Stimulated activated naive CD4-positive, alpha-beta T cell (primary cell): ENCODE measurements around the gene BRD7.
A peak's percentile ranks its signal among the peaks of the same experiment; 100 is the strongest.

Experiments used
- DNase-seq, 6 experiments: peaks; one replicate each; lab custom pipeline; 2025; lab: John Stamatoyannopoulos, UW

BRD7 gene

DNA sequence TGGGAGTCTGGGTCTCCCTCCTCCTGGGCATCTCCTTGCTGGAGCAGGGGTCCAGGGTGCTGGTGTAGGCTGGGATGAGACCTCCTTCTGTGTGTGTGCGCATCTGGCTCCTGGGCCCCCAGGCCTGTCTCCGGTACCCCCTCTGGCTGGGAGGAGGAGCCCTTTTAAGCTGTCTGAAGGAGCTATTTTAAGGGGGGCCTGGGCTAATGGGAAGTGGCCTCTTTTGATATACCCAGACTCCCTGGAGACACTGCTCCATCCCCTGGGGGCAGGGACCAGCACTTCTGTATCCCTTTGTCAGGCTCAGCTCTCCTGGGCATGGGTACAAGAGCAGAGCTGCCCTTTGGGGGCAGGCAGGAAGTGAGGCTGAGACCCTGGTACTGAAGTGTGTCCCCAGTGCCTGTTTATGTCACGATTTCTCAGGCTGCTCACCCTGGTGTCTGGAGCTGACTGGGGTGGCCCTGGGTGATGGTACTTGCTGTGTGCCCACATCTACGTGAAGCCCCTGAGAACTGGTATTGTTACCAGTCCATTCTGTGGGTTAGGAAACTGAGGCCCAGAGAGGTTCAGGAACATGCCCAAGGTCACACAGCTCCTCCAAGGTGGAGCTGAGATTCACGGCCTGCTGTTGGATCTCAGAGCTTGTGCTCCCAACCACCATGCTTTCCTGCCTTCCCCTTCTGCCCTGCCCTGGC is 96.0 kb downstream of the BRD7 start:
- no peak for DNase-seq

- no peak for DNase-seq
These were observed 96.6 kb downstream of the BRD7 start for GRCh38 chr16:50272111-50272571.

DNA sequence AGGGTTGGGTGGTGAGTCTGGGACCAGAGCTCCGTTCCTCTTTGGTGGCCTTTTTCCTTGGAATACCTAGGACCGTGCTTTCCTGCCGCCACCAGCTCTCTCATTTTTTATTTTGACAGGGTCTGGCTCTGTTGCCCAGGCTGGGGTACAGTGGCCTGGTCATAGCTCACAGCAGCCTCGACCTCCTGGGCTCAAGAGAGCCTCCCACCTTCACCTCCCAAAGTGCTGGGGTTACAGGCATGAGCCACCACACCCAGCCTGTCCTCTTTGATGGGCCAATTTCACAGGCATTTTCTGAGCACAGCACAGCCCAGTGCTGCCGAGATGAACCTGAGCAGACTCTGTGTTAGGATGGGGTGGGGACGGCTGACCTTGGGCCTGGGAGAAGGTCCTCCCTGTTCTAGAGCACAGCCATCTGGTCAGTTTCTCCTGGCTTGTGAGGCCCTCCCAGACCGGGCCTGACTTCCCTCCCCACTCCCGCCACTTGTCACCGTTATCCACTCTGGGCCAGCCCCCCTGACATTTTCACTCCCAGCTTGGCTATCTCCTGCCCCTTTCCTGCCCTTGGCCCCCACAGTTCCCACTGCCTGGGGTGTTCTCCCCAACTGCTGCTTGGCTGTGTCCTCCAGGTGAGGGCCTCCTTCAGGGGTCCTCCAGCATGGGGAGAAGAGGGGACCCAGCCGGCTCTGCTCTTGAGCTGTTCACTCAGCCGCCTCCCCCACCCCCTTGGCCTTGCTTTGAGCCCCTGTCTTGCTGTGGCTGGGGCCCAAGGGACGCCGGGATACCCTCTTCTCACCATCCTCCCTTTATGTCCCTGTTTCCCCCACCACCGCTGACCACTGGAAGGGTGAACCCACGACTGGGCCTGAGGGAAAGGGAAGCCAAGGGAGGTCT is 97.4 kb downstream of the BRD7 start:
- no peak for DNase-seq

DNA sequence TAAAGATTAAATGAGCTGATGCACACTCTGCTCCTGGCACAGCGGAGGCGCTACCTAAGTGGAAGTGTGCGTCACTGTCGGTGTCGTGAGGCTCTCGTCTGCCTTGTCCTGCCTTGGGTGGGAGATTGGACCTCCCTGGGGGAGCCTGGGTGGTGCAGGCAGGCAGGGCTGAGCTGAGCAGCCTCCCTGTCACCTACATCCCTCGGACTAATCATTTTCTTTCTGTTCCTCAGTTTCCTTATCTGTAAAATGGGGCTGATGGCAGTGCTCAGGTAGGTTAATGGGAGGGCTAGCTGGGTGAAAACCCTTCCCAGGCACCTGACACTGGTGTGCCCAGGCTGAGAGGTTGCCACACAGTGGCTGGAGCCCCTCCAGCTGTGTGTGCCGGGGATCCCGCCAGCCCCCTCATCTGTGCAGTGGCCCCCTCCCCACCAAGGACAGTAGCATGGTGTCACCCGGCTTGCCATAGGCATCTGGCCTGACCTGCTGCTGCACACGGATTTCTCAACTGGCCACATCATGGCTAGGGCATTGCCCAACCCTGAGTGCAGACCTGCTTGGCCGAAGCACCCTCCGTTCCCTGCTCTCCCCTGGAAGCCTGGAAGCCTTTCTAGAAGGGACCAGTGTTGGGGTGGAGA is 98.2 kb downstream of the BRD7 start:
- DNase-seq = no peak

DNA sequence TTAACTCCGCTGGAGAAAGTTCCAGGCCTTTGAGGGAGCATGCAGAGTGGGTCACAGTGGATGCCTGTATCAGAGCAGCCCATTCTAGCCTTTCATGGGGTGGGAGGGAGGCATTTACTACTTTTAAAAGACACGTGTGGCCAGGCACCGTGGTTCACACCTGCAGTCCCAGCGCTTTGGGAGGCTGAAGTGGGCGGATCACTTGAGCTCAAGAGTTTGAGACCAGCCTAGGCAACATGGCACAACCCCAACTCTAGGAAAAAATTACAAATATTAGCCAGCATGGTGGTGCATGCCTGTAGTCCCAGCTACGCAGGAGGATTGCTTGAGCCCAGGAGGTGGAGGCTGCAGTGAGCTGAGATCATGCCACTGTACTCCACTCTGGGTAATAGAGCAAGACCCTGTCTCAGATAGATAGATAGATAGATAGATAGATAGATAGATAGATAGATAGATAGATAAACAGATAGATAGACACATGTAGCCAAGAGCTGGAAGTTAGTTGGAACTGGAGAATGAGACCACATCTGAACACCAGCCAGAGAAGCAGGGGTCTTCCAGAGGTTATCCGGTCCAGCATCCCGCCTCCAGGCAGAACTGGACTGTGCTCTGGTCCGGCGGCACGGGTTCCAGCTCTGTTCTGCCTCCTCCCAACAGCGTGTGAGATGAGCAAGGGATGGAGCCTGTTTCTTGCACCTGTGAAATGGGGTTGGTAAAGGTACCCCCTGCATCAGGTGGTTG is 98.8 kb downstream of the BRD7 start:
- no peak for DNase-seq

- DNase-seq = no peak
These were observed 99.6 kb downstream of the BRD7 start for GRCh38 chr16:50269061-50269705.

GRCh38 chr16:50268352-50268751 is 100.4 kb downstream of the BRD7 start:
- no peak for DNase-seq

GRCh38 chr16:50267651-50268050 is 101.1 kb downstream of the BRD7 start:
- DNase-seq = peak in 5 of 6 experiments; percentile 11 to 21 (median 17)

DNA sequence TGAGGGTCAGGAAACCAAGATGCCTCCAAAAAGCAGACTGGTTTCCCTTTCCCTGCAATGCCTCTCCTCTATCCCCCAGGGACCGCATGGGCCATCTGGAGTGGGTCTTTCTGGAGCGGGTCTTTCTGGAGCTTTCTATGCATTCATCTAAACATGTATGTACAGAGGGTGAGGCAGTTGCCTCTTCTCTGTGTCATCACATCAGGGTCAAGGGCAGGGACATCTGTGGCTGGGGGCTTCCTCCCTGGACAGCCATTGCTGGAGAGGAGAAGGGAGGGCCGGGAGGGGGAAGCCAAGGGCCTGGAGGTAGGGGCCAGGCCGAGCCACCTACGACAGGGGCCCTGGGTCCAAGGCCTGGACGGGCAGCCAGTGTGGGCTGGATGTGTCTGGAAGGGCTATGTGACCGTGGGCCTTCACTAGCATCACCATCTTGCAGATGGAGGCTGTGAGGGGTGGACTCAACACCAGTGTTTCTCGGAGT is 101.6 kb downstream of the BRD7 start:
- DNase-seq = no peak

DNA sequence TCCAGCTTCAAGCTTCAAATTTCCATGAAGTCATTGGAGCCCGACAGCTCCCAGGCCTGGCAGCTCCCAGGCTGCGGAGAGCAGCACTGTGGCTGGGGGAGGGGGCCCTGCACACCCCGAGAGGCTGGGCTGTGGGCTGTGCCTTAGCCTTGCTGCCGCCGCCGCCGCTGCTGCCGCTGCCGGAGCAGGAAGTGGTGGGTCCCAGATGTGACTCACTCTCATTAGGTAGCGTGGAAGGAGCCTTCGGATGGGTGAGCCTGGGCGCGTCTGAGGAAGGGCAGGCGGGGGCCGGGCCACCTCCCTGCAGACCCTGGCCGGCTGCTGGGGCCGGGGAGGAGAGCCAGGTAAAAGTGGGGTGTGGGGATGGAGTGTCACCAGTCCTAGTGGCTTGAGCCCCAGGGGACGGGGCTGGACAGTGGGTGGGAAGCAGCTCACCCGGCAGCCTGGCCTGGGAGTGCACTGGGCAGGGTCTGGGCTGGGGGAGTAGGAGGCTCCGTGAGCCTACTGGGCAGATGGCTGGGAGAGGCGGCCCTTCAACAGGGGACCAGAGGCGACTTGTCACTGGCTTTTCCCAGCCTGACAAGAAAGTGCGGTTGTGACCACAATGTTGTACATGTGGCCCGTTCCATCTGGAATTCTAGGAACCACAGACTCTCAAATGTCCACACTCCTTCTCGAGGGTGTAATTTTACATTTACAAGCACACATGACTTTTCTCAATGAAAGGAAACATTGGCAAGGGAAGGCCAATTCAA is 102.3 kb downstream of the BRD7 start, which contains the start of gene ADCY7:
Gene ADCY7, plus strand, starts transcription at position 215 of the 755 bp plus-strand sequence. CDS start 21,629 bp downstream, outside the sequence.
- DNase-seq = peak; percentile 65 to 73 (median 70)
